Endothelial cell of umbilical vein (primary cell): ENCODE results near the gene PFN2. TPM values are rescaled to one million over a fixed set of nuclear protein-coding genes. Genes with fewer than 3 reads are reported as not detected.
"Not testable (repeated sequence)": the region's sequence is repeated elsewhere in the genome, so short reads cannot be mapped to it uniquely, and the experiment has no call there.

Experiments used
- BruUV-seq: library from RNA; stranded (reverse); fragments of 400-500 nt; replicated peaks from 2 replicates; lab custom pipeline; 2021; lab: Mats Ljungman, UMichigan
- CTCF ChIA-PET: fragments of 300-600, 350-600 bp; sonication (Branson Sonifier 250); formaldehyde crosslinking; loops from one replicate; lab custom pipeline; 2021; ENCODE audit warnings: antibody characterized with exemption, inconsistent platforms; lab: Charles Lee
- POLR2A ChIA-PET: fragments of 300-600, 350-600 bp; sonication (Branson Sonifier 250); formaldehyde crosslinking; loops from one replicate; lab custom pipeline; 2021; ENCODE audit warnings: antibody characterized with exemption, inconsistent platforms; lab: Charles Lee
- DNase-seq: peaks from one replicate; pipeline ENCODE4 v3.0.0-alpha.2; 2011; ENCODE audit warnings: low read depth, low spot score
- FAIRE-seq: peaks from 2 replicates; lab custom pipeline; 2011; peaks lifted over from hg19 to GRCh38; lab: Jason Lieb, UNC
- H2AFZ ChIP-seq: 2 replicates; pipeline ENCODE4 v1.6.0; 2012; ENCODE audit warnings: low read depth, low read length, control low read depth, inconsistent platforms
- H3K27ac ChIP-seq: 2 replicates; pipeline ENCODE4 v1.5.1; 2011; ENCODE audit warnings: low read depth, mild to moderate bottlenecking, control low read depth, low read length, moderate library complexity; ENCODE audit not compliant: insufficient read depth
- H3K27me3 ChIP-seq, 2 experiments: 2 replicates each; pipeline versions ENCODE4 v1.6.0 to v1.6.1; 2011; ENCODE audit warnings: low read length in 2 of 2, mixed read lengths in 1 of 2; ENCODE audit not compliant: control insufficient read depth in 2 of 2, insufficient read depth in 2 of 2
- H3K36me3 ChIP-seq, 2 experiments: 2 replicates in 1 of 2; 3 replicates in 1 of 2; pipeline ENCODE4 v1.5.1; 2011; ENCODE audit warnings: low read length in 2 of 2, mild to moderate bottlenecking in 1 of 2, moderate library complexity in 1 of 2; ENCODE audit not compliant: control insufficient read depth in 2 of 2, insufficient read depth in 2 of 2; ENCODE audit errors: extremely low read depth in 1 of 2
- H3K4me1 ChIP-seq: 3 replicates; pipeline ENCODE4 v1.5.1; 2011; ENCODE audit warnings: mild to moderate bottlenecking, low read length; ENCODE audit not compliant: control insufficient read depth, insufficient read depth; ENCODE audit errors: extremely low read depth
- H3K4me2 ChIP-seq: 2 replicates; pipeline ENCODE4 v1.6.1; 2011; ENCODE audit warnings: low read length, control low read depth, mixed read lengths; ENCODE audit not compliant: insufficient read depth
- H3K4me3 ChIP-seq, 3 experiments: fragments of 200-600 bp in 1 of 3; sonication (generic), shearing (Covaris generic) in 1 of 3; replicated peaks in 1 of 3; 2 replicates each; pipeline ENCODE4 v1.5.1; 2011 to 2016; ENCODE audit warnings: control low read depth in 3 of 3, low read length in 3 of 3, mild to moderate bottlenecking in 2 of 3, inconsistent platforms in 1 of 3, low read depth in 1 of 3, moderate library complexity in 1 of 3; ENCODE audit not compliant: insufficient read depth in 1 of 3
- H3K79me2 ChIP-seq: 2 replicates; pipeline ENCODE4 v1.6.0; 2012; ENCODE audit warnings: low read length, inconsistent platforms; ENCODE audit not compliant: control insufficient read depth, insufficient read depth
- H3K9ac ChIP-seq: replicated peaks from 2 replicates; pipeline ENCODE3; 2011; ENCODE audit warnings: low read length, control low read depth; ENCODE audit not compliant: insufficient read depth; ENCODE audit errors: extremely low read depth
- H3K9me1 ChIP-seq: replicated peaks from 3 replicates; pipeline ENCODE4 v1.6.0; 2011; ENCODE audit warnings: mild to moderate bottlenecking, low read length; ENCODE audit not compliant: control insufficient read depth, insufficient read depth; ENCODE audit errors: extremely low read depth
- H3K9me3 ChIP-seq: replicated peaks from 2 replicates; pipeline ENCODE4 v1.5.1; 2012; ENCODE audit warnings: low read length, inconsistent platforms; ENCODE audit not compliant: control insufficient read depth, insufficient read depth
- H4K20me1 ChIP-seq: replicated peaks from 2 replicates; pipeline ENCODE3; 2011; ENCODE audit warnings: mild to moderate bottlenecking, low read length; ENCODE audit not compliant: control insufficient read depth, insufficient read depth; ENCODE audit errors: extremely low read depth
- EZH2 ChIP-seq: IDR thresholded peaks from 2 replicates; pipeline ENCODE4 v1.6.1; 2012; ENCODE audit warnings: borderline replicate concordance, low read depth, mild to moderate bottlenecking, moderate library complexity, low read length, inconsistent platforms; ENCODE audit not compliant: severe bottlenecking
- FOS ChIP-seq: IDR thresholded peaks from 2 replicates; pipeline ENCODE4 v1.6.1; 2011; ENCODE audit warnings: mild to moderate bottlenecking, low read length, moderate library complexity, borderline replicate concordance; ENCODE audit not compliant: insufficient read depth
- GATA2 ChIP-seq: IDR thresholded peaks from 2 replicates; pipeline ENCODE4 v1.7.0; 2011; ENCODE audit warnings: low read depth, mild to moderate bottlenecking, moderate library complexity, mixed read lengths, low read length; ENCODE audit not compliant: insufficient read length, insufficient read depth
- JUN ChIP-seq: IDR thresholded peaks from 2 replicates; pipeline ENCODE4 v1.6.1; 2011; ENCODE audit warnings: borderline replicate concordance, low read depth; ENCODE audit not compliant: insufficient read length, insufficient read depth
- MYC ChIP-seq: IDR thresholded peaks from one replicate; pipeline ENCODE4 v1.6.1; 2011; ENCODE audit warnings: mild to moderate bottlenecking, low read depth, low read length
- POLR2A ChIP-seq: IDR thresholded peaks from 2 replicates; pipeline ENCODE4 v1.6.1; 2012; ENCODE audit warnings: low read depth, mild to moderate bottlenecking, control low read depth, low read length
- POLR2AphosphoS5 ChIP-seq: IDR thresholded peaks from 2 replicates; pipeline ENCODE4 v1.6.1; 2012; ENCODE audit warnings: low read depth, mild to moderate bottlenecking, control low read depth, low read length, moderate library complexity; ENCODE audit not compliant: insufficient read depth
- dilution Hi-C: fragments of 300-500 bp; cut with MboI; formaldehyde crosslinking; loops from one replicate; pipeline ENCODE4 v1.15.0; 2019; ENCODE audit warnings: low sequenced_read_pairs; ENCODE audit not compliant: extremely low pct_ligation_motif_present
- intact Hi-C: fragments of 100-400 bp; cut with micrococcal nuclease; formaldehyde crosslinking; loops from one replicate; pipeline ENCODE4 v1.10.0; 2022
- polyA plus RNA-seq, 4 experiments: library from polyadenylated mRNA; depleted of rRNA in 3 of 4; stranded (reverse) in 3 of 4; unstranded in 1 of 4; fragments of >200 nt; gene quantifications; 2 replicates each; pipeline versions ENCODE4 v1.2.1 to v1.2.3, GENCODE V29; 2011 to 2012; ENCODE audit warnings: missing spikeins in 1 of 4
- total RNA-seq: library from RNA; stranded (reverse); gene quantifications from 2 replicates; pipeline ENCODE4 v1.2.3, GENCODE V29; 2021
- TF ChIP-seq, protein P1 (sequence below): IDR thresholded peaks from 2 replicates; pipeline ENCODE4 v1.6.1; 2011; ENCODE audit not compliant: insufficient read depth, insufficient read length
- TF ChIP-seq, protein P2 (sequence below), 2 donors: IDR thresholded peaks; 1 replicate in 1 of 2; 2 replicates in 1 of 2; pipeline ENCODE4 v1.5.1; 2011; ENCODE audit warnings: low read length in 2 of 2, mild to moderate bottlenecking in 2 of 2, moderate library complexity in 2 of 2, control low read depth in 1 of 2, inconsistent platforms in 1 of 2, low read depth in 1 of 2; ENCODE audit not compliant: insufficient read depth in 1 of 2; ENCODE audit errors: extremely low read depth in 1 of 2

The PFN2 gene
- total and polyA plus RNA-seq, 2 donors (not counting 3 experiments of a cell fraction or from before 2014, with no cell fraction given): 97.1 to 165 TPM

DNA sequence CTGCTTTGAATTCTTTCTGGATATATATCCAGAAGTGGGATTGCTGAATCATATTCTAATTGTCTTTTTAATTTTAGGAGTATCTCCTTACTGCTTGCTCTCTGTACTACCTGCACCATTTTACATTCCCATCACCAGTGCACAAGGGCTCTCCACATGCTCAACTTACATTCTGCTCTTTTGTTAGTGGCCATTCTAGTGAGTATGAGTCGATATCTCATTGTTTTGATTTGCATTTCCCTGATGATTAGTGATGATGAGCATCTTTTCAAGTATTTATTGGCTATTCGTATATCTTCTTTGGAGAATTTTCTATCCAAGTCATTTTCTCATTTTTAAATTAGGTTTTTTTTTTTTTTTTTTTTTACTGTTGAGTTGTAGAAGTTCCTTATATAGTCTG lies 29.5 kb downstream of the PFN2 start:
- no peak for FAIRE-seq
- H3K4me1 ChIP-seq: peaks cover 2% of the 10 kb centered on the region
- no peaks in the 10 kb centered on the region for H3K36me3 ChIP-seq
- H3K4me3 ChIP-seq: no peak overlapping the region
- TF ChIP-seq, protein P1, sequence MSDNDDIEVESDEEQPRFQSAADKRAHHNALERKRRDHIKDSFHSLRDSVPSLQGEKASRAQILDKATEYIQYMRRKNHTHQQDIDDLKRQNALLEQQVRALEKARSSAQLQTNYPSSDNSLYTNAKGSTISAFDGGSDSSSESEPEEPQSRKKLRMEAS: no peak
- TF ChIP-seq EZH2: no peak
- no peak for TF ChIP-seq JUN
- no peak for TF ChIP-seq GATA2
- TF ChIP-seq POLR2AphosphoS5: no peak
- no peak for TF ChIP-seq MYC
- TF ChIP-seq, protein P2, sequence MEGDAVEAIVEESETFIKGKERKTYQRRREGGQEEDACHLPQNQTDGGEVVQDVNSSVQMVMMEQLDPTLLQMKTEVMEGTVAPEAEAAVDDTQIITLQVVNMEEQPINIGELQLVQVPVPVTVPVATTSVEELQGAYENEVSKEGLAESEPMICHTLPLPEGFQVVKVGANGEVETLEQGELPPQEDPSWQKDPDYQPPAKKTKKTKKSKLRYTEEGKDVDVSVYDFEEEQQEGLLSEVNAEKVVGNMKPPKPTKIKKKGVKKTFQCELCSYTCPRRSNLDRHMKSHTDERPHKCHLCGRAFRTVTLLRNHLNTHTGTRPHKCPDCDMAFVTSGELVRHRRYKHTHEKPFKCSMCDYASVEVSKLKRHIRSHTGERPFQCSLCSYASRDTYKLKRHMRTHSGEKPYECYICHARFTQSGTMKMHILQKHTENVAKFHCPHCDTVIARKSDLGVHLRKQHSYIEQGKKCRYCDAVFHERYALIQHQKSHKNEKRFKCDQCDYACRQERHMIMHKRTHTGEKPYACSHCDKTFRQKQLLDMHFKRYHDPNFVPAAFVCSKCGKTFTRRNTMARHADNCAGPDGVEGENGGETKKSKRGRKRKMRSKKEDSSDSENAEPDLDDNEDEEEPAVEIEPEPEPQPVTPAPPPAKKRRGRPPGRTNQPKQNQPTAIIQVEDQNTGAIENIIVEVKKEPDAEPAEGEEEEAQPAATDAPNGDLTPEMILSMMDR (IDR thresholded peaks at IDR 0.05; ENCODE audit: extremely low read depth in 1 of 2, insufficient read depth in 1 of 2, low read depth in 1 of 2, low read length in 2 of 2): no peak
- TF ChIP-seq FOS: no peak
- TF ChIP-seq POLR2A: no peak
- no peak overlapping the region for H2AFZ ChIP-seq
- BruUV-seq: no TSS peak
- no peaks in the 10 kb centered on the region for H3K79me2 ChIP-seq
- intact Hi-C loops: no loop called here
- H3K4me2 ChIP-seq: no peak overlapping the region
- H3K27me3 ChIP-seq: no peaks in the 10 kb centered on the region
- ChIA-PET POLR2A (no interaction called here), CTCF (no interaction called here)
- H3K27ac ChIP-seq: no peak overlapping the region
- no peaks in the 10 kb centered on the region for H4K20me1 ChIP-seq
- H3K9me1 ChIP-seq: no peaks in the 10 kb centered on the region
- H3K9ac ChIP-seq: no peak overlapping the region
- H3K9me3 ChIP-seq: no peaks in the 10 kb centered on the region
- DNase-seq: no peak
- dilution Hi-C loops: no loop called here

DNA sequence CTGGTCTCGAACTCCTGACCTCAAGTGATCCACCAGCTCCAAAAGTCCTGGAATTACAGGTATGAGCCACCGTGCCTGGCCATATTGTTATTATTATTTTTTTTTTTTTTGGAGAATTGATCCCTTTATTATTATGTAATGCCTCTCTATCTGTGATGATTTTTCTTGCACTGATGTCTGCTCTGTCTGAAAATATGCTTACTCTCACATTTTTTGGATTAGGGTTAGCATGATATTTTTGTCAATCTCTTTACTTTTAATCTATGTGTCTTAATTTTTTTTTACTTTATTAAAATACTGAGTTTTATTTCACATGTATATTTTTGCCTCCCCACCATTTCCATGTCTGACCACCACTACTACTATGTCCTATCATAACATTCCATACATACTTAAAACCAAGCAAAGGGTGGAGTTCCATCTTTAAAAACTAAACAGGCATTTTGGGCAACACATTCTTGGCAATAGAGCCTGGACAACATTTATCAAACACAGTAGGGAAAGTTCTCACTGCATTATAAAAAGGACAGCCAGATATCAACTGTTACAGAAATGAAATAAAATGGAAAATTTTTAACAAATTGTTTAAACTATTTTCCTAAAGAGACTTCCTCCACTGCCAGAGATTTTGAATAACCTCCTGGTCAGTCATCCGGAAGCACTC lies 32.2 kb downstream of the PFN2 start:
- H3K9me1 ChIP-seq, H3K36me3 ChIP-seq, dilution Hi-C loops, H3K27ac ChIP-seq, H3K79me2 ChIP-seq, H3K9ac ChIP-seq, FAIRE-seq, H3K4me1 ChIP-seq, H3K4me2 ChIP-seq, BruUV-seq, H3K27me3 ChIP-seq, H2AFZ ChIP-seq, DNase-seq, H4K20me1 ChIP-seq, POLR2A ChIA-PET, H3K4me3 ChIP-seq, H3K9me3 ChIP-seq: not testable (repeated sequence)
- CTCF ChIA-PET: interaction anchor here (1.3 to 4.6 kb wide), 6 partner anchors 20 to 287 kb away, joined by 5 to 78 read pairs (median 30); no protein-coding TSS in a partner anchor
- intact Hi-C loops: loop anchor here (5.0 to 10.0 kb wide), 3 partner anchors 34 to 556 kb away; partner anchors contain the start of gene PFN2
